Measurements from ENCODE around the gene MYO3B.

The MYO3B gene

DNA sequence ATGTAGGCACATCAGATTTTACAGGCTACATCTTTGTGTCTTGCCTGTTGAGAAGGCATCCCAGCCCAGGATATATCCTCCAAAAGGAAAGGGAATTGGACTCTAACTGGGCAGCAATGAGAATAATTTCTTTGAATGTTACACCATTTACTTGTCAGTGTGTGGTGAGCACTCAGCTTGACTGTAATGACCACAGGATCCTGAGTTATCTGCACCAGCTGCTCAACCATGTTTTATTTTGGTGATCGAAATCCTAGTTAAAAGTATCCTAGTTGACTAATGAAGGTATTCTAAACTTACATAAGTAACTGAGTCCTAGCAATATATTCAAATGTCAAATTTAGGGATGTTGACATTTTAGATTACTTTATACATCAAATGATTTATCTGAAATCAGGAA, 123.0 kb downstream of the MYO3B start:
- no peak for DNase-seq (ENCODE audit: low spot score)

- no peak for DNase-seq (ENCODE audit: low spot score)
Observed at GRCh38 chr2:170301626-170302025, 123.7 kb downstream of the MYO3B start.

- no peak for DNase-seq (ENCODE audit: low spot score)
Observed at GRCh38 chr2:170305711-170306110, 127.8 kb downstream of the MYO3B start.

DNA sequence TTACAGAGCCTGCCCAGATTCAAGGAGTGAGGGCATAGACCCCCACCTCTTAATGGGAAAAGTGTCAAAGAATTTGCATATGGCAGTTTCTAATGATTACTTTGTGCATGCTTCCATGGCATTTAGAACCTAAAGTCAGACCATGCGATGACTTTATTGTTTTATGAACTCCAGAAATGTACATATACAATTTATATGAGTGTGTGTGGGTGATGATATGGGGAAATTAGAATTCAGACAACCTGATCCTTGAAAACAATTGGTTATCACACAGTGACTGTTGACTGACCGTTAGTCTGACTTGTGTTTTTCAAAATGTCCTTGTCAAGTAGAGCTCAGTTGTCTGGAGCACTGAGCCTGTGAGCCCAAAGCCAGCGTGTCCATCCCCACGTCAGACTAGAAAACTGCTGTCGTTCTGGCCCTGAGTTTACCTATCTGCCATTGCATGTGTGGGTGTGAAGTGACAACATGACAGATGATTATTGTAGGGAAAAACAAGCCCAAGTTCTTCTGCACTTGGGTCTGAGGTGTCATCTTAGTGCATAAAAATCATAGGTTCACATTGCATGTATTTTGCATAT, 128.4 kb downstream of the MYO3B start:
- no peak for DNase-seq (ENCODE audit: low spot score)

GRCh38 chr2:170307052-170307451, 129.1 kb downstream of the MYO3B start:
- no peak for DNase-seq (ENCODE audit: low spot score)

DNA sequence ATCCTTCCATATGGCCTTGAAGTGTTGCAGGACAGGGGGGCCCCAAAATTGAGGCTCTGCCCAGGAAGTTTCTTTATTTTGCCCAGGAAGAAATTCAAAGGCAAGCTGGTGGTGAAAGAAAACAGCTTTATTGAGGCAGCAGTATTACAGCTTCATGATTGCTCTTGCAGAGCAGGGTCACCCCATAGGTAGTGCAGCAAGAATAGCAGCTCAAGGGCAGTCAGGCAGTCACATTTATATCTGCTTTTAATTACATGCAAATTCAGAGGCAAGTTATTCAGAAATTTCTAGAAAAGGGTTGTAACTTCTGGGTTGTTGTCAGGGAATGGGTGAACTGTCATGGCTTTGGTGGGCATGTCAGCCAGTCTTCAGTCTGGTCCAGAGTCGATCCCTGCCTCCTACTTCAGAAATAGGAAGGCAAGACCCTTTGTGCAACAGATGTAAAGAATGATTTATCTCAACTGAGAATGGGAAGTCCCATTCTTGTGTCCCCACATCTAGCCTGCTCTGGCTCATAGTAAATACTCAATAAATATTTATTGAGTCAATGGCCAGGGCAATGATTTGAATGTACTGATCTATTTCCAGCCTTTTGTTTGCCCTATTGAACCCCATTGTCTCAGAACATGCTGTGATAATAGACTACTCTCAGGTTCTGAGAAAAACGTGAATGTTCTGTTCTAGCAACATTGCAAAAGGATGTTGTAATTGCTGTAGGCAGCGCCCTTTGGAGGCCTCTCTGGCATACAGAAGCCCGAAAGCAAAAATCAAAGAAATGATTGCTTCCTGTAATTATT, 129.8 kb downstream of the MYO3B start:
- DNase-seq (ENCODE audit: low spot score): no peak

DNA sequence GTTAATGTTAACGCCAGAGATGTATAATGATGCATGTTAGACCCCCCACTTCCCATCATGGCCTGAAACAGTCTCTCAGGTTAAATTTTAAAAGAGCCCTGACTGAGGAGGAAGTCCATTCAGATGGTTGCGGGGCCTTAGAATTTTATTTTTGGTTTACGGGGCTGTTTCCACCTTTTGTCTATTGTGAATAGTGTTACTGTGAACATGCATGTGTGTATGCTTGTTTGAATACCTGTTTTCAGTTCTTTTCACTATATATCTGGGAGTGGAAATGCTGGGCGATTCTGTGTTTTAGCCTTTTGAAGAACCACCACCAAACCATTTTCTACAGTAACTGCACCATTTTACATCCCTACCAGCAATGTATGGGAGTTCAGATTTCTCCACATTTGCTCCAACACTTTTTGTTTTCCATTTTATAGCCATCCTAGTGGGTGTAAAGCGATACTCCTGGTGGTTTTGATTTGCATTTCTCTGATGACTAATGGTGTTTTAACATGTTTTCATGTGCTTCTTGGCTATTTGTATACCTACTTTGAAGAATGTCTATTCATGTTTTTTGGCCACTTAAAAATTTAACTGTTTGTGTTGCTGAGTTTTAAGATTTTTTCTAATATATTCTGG, 133.0 kb downstream of the MYO3B start:
- no peak for DNase-seq (ENCODE audit: low spot score)

- DNase-seq (ENCODE audit: low spot score): peak; percentile 5
Observed at GRCh38 chr2:170313347-170313991, 135.5 kb downstream of the MYO3B start.

- no peak for DNase-seq (ENCODE audit: low spot score)
Observed at GRCh38 chr2:170313992-170314348, 136.0 kb downstream of the MYO3B start.

- DNase-seq (ENCODE audit: low spot score): no peak
Observed at GRCh38 chr2:170314744-170315447, 136.9 kb downstream of the MYO3B start.

- DNase-seq (ENCODE audit: low spot score): no peak
Observed at GRCh38 chr2:170320948-170321347, 143.0 kb downstream of the MYO3B start.

DNA sequence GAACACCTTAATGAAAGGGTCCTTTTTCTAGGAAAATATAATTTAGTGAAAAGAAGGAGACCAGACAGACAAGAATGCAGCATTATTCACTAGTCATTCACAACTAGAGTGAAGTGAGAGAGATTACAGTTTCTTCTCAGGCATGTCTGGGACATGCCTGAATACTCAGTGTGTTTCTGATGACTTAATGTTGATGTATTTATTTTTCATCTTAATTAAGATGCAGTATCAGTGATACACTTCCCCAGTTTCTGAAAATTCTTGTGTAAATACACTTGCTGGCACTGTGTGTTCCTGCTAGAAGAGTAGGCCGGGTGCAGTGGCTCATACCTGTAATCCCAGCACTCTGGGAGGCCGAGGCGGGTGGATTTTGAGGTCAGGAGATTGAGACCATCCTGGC, 143.6 kb downstream of the MYO3B start:
- no peak for DNase-seq (ENCODE audit: low spot score)

DNA sequence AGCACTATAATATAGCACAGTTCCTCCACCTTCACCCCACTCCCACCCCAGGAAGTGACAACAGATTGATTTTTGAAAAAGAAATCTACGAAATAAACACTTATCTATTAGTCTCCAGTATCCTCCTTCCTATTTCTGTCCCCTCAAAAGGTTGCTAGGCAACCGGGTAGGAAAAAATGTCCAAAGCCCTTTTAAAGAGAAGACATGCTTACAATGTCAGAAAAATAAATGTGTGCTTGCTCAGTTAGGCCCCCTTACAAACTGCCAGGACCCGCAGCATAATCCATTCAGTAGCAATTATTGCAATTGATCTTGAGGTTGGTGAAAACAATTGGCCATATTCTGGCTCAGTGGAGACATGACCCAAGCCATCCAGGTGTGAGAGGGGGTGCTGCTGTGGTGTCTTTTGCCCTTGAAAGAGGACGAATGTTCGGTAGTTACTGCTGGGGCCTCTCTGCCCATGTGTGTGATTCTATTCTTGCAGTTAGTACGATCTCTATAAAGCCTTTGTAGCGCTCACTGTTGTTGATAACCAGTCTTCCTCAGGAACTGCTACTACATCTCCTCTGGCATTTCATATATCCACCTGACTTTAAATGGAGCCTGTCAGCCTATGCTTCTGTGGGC, 144.3 kb downstream of the MYO3B start:
- no peak for DNase-seq (ENCODE audit: low spot score)

DNA sequence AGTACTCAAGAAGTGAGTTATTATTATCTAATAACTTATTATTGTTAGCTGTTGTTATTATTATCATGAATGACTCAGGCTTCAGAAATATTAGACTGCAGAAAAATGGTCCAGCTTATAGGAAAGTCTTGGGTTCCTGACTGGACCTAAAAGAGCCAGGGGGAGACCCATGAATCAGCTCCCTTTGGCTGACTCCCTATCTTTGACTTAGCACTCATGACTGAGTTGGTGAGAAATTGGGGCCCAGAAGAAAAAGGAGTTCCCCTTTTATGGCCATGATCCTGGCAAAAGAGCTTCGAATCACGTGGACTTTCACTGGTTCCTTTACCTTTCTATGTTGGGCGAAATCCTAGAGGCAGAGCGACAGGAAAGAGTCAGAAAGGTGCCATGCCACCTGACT, 145.8 kb downstream of the MYO3B start:
- no peak for DNase-seq (ENCODE audit: low spot score)

GRCh38 chr2:170324640-170325046, 146.7 kb downstream of the MYO3B start:
- DNase-seq (ENCODE audit: low spot score): peak; percentile 41

DNA sequence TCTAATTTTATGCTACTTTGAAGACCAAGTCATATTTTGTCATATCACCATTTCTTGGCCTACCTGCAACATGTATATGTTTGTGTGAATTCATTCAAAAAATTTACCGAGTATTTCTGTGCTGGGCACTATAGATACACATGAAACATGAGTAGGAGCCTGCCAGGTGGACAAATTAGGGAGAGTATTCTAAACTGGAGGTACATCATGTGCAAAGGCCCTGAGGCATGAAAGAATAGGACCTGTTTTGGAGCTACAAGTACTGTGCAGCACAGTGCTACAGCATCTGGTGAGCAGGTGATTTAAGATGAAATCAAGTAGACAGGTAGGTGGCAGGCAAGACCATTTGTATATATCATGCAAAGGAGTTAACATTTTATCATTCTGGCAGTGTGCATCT, 152.9 kb downstream of the MYO3B start:
- DNase-seq (ENCODE audit: low spot score): no peak

GRCh38 chr2:170332676-170333402, 154.9 kb downstream of the MYO3B start:
- peak; percentile 21 for DNase-seq (ENCODE audit: low spot score)

- no peak for DNase-seq (ENCODE audit: low spot score)
Observed at GRCh38 chr2:170335351-170335750, 157.4 kb downstream of the MYO3B start.

- no peak for DNase-seq (ENCODE audit: low spot score)
Observed at GRCh38 chr2:170336408-170336807, 158.5 kb downstream of the MYO3B start.

DNA sequence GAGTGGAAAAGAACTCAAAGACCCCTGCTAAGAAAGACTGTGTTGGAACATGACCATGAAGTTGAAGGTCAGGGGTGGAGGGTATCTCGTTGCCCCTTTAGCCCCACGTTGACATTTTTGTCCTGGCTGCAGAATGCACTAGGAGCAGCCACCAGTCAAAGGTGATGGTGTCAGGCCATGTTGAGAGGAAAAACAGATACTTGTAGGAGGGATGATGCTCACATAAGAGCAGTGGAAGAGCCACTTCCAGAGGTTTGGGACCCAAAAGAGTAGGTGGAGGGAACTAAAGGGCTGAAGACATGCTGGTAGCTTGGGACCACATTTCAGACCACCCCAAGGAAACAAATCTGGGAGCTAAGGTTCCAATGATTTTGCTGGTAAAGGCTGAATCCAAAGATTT, 159.0 kb downstream of the MYO3B start:
- DNase-seq (ENCODE audit: low spot score): no peak

DNA sequence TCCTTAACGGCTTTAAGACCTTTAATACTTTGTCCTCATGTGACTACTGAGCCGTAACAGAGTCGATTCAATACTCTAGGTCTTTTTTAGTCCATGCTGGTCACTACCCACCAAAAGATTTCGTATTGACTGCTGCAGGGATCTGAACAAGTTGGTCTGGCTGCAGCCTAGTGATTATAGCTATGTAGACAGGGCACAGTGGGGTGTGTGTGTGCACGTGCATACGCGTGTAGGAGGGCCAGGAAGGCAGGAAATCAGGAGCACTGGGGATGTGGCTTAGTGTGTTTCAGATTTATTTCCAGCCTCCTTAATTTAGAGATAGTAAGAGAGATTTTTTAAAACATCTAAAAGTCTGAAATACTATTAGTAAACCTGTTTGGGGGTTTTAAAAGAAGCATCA, 161.4 kb downstream of the MYO3B start:
- DNase-seq (ENCODE audit: low spot score): no peak
